Mesenchymal stem cell (in vitro differentiated cells and primary cell): Measurements from ENCODE around the gene NUP62CL.

Experiments used
- DNase-seq: peaks from one replicate; pipeline ENCODE4 v3.0.0-alpha.2; 2013
- H2AFZ ChIP-seq: one replicate; pipeline ENCODE4 v1.6.1; 2013; ENCODE audit warnings: low read depth, mild to moderate bottlenecking, control low read depth, inconsistent platforms, low read length, moderate library complexity
- H2AK5ac ChIP-seq: 2 replicates; pipeline ENCODE4 v1.6.1; 2013; ENCODE audit warnings: low read length, moderate library complexity, mild to moderate bottlenecking, inconsistent platforms; ENCODE audit not compliant: severe bottlenecking
- H2BK120ac ChIP-seq: one replicate; pipeline ENCODE4 v1.6.1; 2013; ENCODE audit warnings: low read depth, mild to moderate bottlenecking, inconsistent platforms, low read length, moderate library complexity
- H2BK12ac ChIP-seq, 2 experiments: one replicate each; pipeline ENCODE4 v1.6.1; 2013; ENCODE audit warnings: inconsistent platforms in 2 of 2, low read length in 2 of 2, mild to moderate bottlenecking in 2 of 2, moderate library complexity in 2 of 2, control low read depth in 1 of 2
- H2BK15ac ChIP-seq: one replicate; pipeline ENCODE4 v1.6.1; 2013; ENCODE audit warnings: mild to moderate bottlenecking, low read depth, inconsistent platforms; ENCODE audit not compliant: poor library complexity, severe bottlenecking
- H2BK5ac ChIP-seq: 2 replicates; pipeline ENCODE4 v1.6.1; 2013; ENCODE audit warnings: low read depth, mild to moderate bottlenecking, low read length, control low read depth, inconsistent platforms; ENCODE audit not compliant: poor library complexity, severe bottlenecking
- H3K14ac ChIP-seq, 2 experiments: one replicate each; pipeline ENCODE4 v1.6.1; 2013; ENCODE audit warnings: inconsistent platforms in 2 of 2, low read length in 2 of 2, control low read depth in 1 of 2, mild to moderate bottlenecking in 1 of 2, moderate library complexity in 1 of 2
- H3K18ac ChIP-seq, 2 experiments: one replicate each; pipeline ENCODE4 v1.6.1; 2013; ENCODE audit warnings: inconsistent platforms in 2 of 2, low read length in 2 of 2, control low read depth in 1 of 2, low read depth in 1 of 2, mild to moderate bottlenecking in 1 of 2
- H3K23ac ChIP-seq, 2 experiments: one replicate each; pipeline ENCODE4 v1.6.1; 2013; ENCODE audit warnings: inconsistent platforms in 2 of 2, low read length in 2 of 2, mild to moderate bottlenecking in 2 of 2, moderate library complexity in 2 of 2, control low read depth in 1 of 2
- H3K27ac ChIP-seq: 2 replicates; pipeline ENCODE4 v1.5.1; 2013; ENCODE audit warnings: mild to moderate bottlenecking, moderate library complexity, low read length, control low read depth, inconsistent platforms; ENCODE audit not compliant: poor library complexity, severe bottlenecking
- H3K27me3 ChIP-seq, 2 experiments: 2 replicates each; pipeline versions ENCODE4 v1.6.1 to v1.7.0; 2013; ENCODE audit warnings: low read length in 2 of 2, mild to moderate bottlenecking in 2 of 2, moderate library complexity in 2 of 2, control low read depth in 1 of 2, inconsistent platforms in 1 of 2; ENCODE audit not compliant: control insufficient read depth in 1 of 2, insufficient read depth in 1 of 2
- H3K36me3 ChIP-seq, 2 experiments: 2 replicates each; pipeline versions ENCODE4 v1.6.1 to v1.7.0; 2013; ENCODE audit warnings: low read length in 2 of 2, control low read depth in 1 of 2, inconsistent platforms in 1 of 2, low read depth in 1 of 2, mild to moderate bottlenecking in 1 of 2; ENCODE audit not compliant: insufficient read depth in 2 of 2, control insufficient read depth in 1 of 2
- H3K4ac ChIP-seq, 2 experiments: one replicate each; pipeline ENCODE4 v1.6.1; 2013; ENCODE audit warnings: inconsistent platforms in 2 of 2, low read length in 2 of 2, mild to moderate bottlenecking in 2 of 2, moderate library complexity in 2 of 2, control low read depth in 1 of 2, low read depth in 1 of 2
- H3K4me1 ChIP-seq: 2 replicates; pipeline ENCODE4 v1.6.1; 2013; ENCODE audit warnings: low read depth, low read length, control low read depth; ENCODE audit not compliant: control insufficient read depth, insufficient read depth
- H3K4me2 ChIP-seq: 2 replicates; pipeline ENCODE4 v1.6.1; 2013; ENCODE audit warnings: low read length, mild to moderate bottlenecking, inconsistent platforms; ENCODE audit not compliant: poor library complexity, severe bottlenecking
- H3K4me3 ChIP-seq, 2 experiments: 2 replicates each; pipeline versions ENCODE4 v1.5.1 to v1.7.0; 2013; ENCODE audit warnings: low read length in 2 of 2, mild to moderate bottlenecking in 2 of 2, control low read depth in 1 of 2, low read depth in 1 of 2; ENCODE audit not compliant: insufficient read depth in 1 of 2
- H3K79me1 ChIP-seq: replicated peaks from 2 replicates; pipeline ENCODE4 v1.6.1; 2013; ENCODE audit warnings: mild to moderate bottlenecking, control low read depth, low read length, inconsistent platforms; ENCODE audit not compliant: poor library complexity, severe bottlenecking
- H3K9ac ChIP-seq: 2 replicates; pipeline ENCODE4 v1.7.0; 2013; ENCODE audit warnings: mild to moderate bottlenecking, low read length, moderate library complexity
- H3K9me3 ChIP-seq: 2 replicates; pipeline ENCODE4 v1.7.0; 2013; ENCODE audit warnings: mild to moderate bottlenecking, low read length; ENCODE audit not compliant: control insufficient read depth
- H4K8ac ChIP-seq: one replicate; pipeline ENCODE4 v1.6.1; 2013; ENCODE audit warnings: inconsistent platforms, mild to moderate bottlenecking, low read length, moderate library complexity
- H4K91ac ChIP-seq: one replicate; pipeline ENCODE4 v1.6.1; 2013; ENCODE audit warnings: mild to moderate bottlenecking, low read length, inconsistent platforms
- WGBS: methylation state at CpG from one replicate; pipeline ENCODE4 v1.1.7; 2013; ENCODE audit warnings: mixed read lengths; 5-methylcytosine and 5-hydroxymethylcytosine counted together

The NUP62CL gene

DNA sequence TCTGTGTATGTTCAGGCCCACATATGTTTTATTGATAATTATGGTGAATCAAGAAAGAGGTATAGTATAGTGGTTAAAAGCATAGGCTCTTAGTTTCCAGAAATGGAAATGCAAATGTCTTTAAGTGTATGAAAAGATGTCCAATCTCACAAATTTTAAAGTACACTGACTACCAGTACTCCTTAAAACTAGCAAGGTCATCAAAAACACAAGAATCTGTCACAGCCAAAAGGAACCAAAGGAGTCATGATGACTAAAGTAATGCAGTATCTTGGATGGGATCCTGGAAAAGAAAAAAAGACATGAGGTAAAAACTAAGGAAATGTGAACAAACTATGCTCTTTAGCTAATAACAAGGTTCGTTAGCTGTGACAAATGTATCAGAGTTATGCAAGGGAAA is 87.0 kb downstream of the NUP62CL start:
- Histone ChIP-seq H3K18ac (no peak overlapping the region), H3K79me1 (peaks cover 2% of the 10 kb centered on the region), H2BK15ac (no peak overlapping the region), H4K91ac (no peak overlapping the region), H3K23ac (no peak overlapping the region), H2AFZ (no peak overlapping the region), H3K4me1 (no peaks in the 10 kb centered on the region), H3K27ac (no peak overlapping the region), H2BK5ac (no peak overlapping the region), H3K9ac (no peak overlapping the region), H2BK120ac (no peak overlapping the region), H3K4me3 (peak overlapping the region in 1 of 2 experiments; percentile 80), H3K4ac (no peak overlapping the region), H2BK12ac (no peak overlapping the region), H3K36me3 (peaks cover 2 to 22% of the 10 kb centered on the region in 2 experiments), H4K8ac (no peak overlapping the region), H3K27me3 (no peaks in the 10 kb centered on the region), H3K4me2 (no peak overlapping the region), H3K14ac (no peak overlapping the region), H2AK5ac (no peak overlapping the region), H3K9me3 (no peaks in the 10 kb centered on the region)
- no CpG with 5 or more reads among the region's 1 CpG for WGBS
- no peak for DNase-seq

DNA sequence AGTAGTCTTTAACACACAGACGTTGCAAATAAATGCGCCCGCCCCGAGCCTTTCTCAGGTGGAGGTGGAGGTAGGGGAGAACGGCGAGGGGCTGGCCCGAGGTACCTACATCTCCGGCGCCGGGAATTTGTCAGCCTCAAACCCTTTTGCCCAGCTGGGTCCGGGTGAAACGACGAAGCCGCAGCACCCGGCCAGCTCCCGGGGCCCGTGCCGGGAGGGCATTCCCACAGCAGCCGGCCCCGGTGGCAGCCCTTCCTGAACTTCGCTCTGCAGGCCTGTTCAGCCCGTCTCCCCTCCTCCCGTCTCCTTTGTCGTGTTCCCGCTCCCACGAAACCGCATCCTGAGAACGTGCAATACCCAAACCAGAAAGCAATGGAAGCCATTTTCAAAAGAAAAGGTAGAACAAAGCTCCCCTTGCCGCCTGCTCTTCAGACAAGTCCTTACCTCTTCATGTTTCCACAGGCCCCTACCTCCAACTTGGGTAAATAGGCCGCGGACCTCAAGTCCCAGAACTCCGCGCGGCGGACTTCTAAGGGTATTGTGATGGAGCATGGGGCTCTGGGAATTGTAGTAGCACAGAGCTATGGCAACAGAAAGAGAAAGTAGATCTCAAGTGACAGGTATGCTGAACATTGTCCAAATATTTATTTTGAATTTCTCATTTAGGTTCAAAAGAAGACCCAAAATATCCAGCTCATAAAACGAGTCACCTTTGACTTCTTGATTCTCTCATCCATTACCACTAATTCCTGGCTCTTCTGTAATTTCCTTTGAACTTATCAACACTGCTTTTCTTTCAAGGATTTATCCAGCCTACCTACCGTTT is 87.7 kb downstream of the NUP62CL start, which contains the start of gene RBM41:
RBM41 (minus strand) TSS at position 501 of the 826 bp plus-strand sequence; CDS start at position 452, 49 bp downstream.
- H3K9me3 ChIP-seq: no peaks in the 10 kb centered on the region
- peaks cover 2 to 29% of the 10 kb centered on the region in 2 experiments for H3K36me3 ChIP-seq
- peak within 1 kb of the TSS; percentile 82 for H4K8ac ChIP-seq
- H3K27me3 ChIP-seq: no peaks in the 10 kb centered on the region
- no peak within 1 kb of the TSS for H3K27ac ChIP-seq
- no peaks in the 10 kb centered on the region for H3K4me1 ChIP-seq
- no peak within 1 kb of the TSS for H2BK15ac ChIP-seq
- H4K91ac ChIP-seq: no peak within 1 kb of the TSS
- DNase-seq: peak; percentile 72
- H3K4ac ChIP-seq: peak within 1 kb of the TSS in 1 of 2 experiments; percentile 69
- H2AFZ ChIP-seq: peak within 1 kb of the TSS; percentile 39
- 5% methylated on average over 13 of the region's 37 CpGs for WGBS
- H3K9ac ChIP-seq: peak within 1 kb of the TSS; percentile 87
- H2BK5ac ChIP-seq: no peak within 1 kb of the TSS
- no peak within 1 kb of the TSS for H3K14ac ChIP-seq
- no peak within 1 kb of the TSS for H2BK12ac ChIP-seq
- peak within 1 kb of the TSS in 1 of 2 experiments; percentile 83 for H3K18ac ChIP-seq
- no peak within 1 kb of the TSS for H3K23ac ChIP-seq
- H2BK120ac ChIP-seq: no peak within 1 kb of the TSS
- peaks cover 2% of the 10 kb centered on the region for H3K79me1 ChIP-seq
- peak within 1 kb of the TSS; percentile 43 for H3K4me2 ChIP-seq
- no peak within 1 kb of the TSS for H2AK5ac ChIP-seq
- H3K4me3 ChIP-seq: peak within 1 kb of the TSS; percentile 63 to 80

DNA sequence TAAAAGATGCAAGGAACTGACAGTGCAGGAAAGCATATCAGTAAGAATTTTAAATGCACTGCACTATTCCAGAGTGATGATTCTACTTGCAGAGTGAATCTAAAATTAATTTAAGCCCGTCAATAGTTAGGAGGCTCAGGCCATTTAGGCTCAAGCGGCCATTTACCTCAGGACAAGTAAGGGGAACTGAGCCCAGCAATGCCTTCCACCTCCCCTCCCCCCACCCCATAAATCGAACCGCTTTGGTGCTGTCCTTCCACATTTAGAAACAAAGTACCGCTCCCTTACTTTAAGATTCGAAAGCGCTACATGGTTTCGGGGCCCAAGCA is 88.3 kb downstream of the NUP62CL start:
- H2BK15ac ChIP-seq: no peak overlapping the region
- WGBS: 0% methylated on average over 2 of the region's 8 CpGs
- no peak overlapping the region for H2BK5ac ChIP-seq
- H4K8ac ChIP-seq: no peak overlapping the region
- peak; percentile 9 for DNase-seq
- H3K4ac ChIP-seq: peak overlapping the region in 1 of 2 experiments; percentile 69
- no peaks in the 10 kb centered on the region for H3K9me3 ChIP-seq
- H3K36me3 ChIP-seq: peaks cover 2 to 35% of the 10 kb centered on the region in 2 experiments
- no peak overlapping the region for H3K4me2 ChIP-seq
- H3K23ac ChIP-seq: no peak overlapping the region
- no peak overlapping the region for H2BK120ac ChIP-seq
- H2AFZ ChIP-seq: peak overlapping the region; percentile 39
- H3K4me3 ChIP-seq: peak overlapping the region; percentile 63 to 80
- H4K91ac ChIP-seq: no peak overlapping the region
- no peak overlapping the region for H3K27ac ChIP-seq
- peaks cover 2% of the 10 kb centered on the region for H3K79me1 ChIP-seq
- no peak overlapping the region for H2AK5ac ChIP-seq
- H3K9ac ChIP-seq: peak overlapping the region; percentile 87
- H3K4me1 ChIP-seq: no peaks in the 10 kb centered on the region
- H3K14ac ChIP-seq: no peak overlapping the region
- H3K18ac ChIP-seq: no peak overlapping the region
- no peaks in the 10 kb centered on the region for H3K27me3 ChIP-seq
- H2BK12ac ChIP-seq: no peak overlapping the region

DNA sequence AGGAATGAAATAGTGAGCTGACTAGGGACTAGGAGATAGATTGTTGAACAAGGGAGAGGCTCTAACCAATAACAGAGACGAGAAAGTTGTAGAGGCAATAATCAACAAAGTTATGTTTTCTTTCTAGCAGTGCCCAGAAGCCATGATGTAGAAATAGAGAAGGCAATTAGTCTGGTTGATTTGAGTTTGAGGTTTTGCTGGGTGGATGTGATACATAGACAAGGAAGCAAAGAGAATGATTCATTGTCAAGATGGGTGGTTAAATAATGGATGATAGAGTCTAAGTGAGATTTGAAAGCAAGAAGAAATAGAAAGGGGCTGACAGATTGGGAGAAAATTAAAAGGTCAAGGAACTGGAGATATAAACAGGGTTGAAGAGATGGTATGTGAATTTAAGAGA is 98.8 kb downstream of the NUP62CL start:
- Histone ChIP-seq H2BK12ac (no peak overlapping the region), H4K8ac (no peak overlapping the region), H3K36me3 (peaks cover 0 to 19% of the 10 kb centered on the region in 2 experiments), H3K4me2 (no peak overlapping the region), H2BK120ac (no peak overlapping the region), H2AK5ac (no peak overlapping the region), H3K4me1 (no peaks in the 10 kb centered on the region), H2BK5ac (no peak overlapping the region), H2BK15ac (no peak overlapping the region), H3K14ac (no peak overlapping the region), H3K79me1 (peaks cover under 1% of the 10 kb centered on the region), H2AFZ (no peak overlapping the region), H3K18ac (no peak overlapping the region), H3K27me3 (peaks cover 0 to 4% of the 10 kb centered on the region in 2 experiments), H3K9me3 (no peaks in the 10 kb centered on the region), H3K23ac (no peak overlapping the region), H4K91ac (no peak overlapping the region), H3K27ac (no peak overlapping the region), H3K4me3 (no peak overlapping the region), H3K9ac (no peak overlapping the region), H3K4ac (no peak overlapping the region)
- 94% methylated on average over 1 of the region's 1 CpG for WGBS
- no peak for DNase-seq
